Activated CD4-positive, alpha-beta T cell treated with anti-CD3 and anti-CD28 coated beads for 4 hours (primary cell): ENCODE measurements around the gene PLEKHM2.
"Not testable (repeated sequence)": the region's sequence is repeated elsewhere in the genome, so short reads cannot be mapped to it uniquely, and the experiment has no call there.

ENCODE experiments used
- DNase-seq, 2 donors: peaks; one replicate each; pipeline ENCODE4 v3.0.0-alpha.2; 2020

Gene PLEKHM2

DNA sequence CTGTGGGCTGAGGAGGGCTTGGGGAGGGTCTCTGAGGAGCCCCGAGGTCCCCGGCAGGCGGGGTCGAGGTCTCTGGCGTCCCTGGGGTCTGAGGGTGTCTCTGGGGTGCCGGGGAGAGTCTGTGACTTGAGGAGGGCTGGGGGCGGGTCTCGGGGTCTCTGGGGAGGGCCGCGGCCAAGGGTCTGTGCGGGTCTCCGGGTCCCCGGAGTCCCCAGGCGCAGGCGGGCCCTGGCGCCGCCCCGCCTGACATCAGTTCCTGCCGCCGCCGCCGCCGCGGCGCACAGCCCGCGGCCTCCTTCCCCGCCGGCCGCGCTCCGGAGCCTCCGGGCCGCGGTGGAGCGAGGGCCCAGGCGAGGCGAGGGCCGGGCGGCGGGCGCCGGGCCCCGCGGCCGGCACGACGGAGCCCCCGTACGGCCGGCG, at the start of gene PLEKHM2:
PLEKHM2 (plus strand) TSS at position 279 of the 420 bp plus-strand sequence. CDS start 239 bp downstream, outside the sequence.
- peak; percentile 33 to 39 for DNase-seq

GRCh38 chr1:15636436-15636835, 47.7 kb upstream of the PLEKHM2 start:
- DNase-seq, result no peak

- no peak for DNase-seq
Observed at GRCh38 chr1:15637826-15638225, 46.3 kb upstream of the PLEKHM2 start.

- no peak for DNase-seq
Observed at GRCh38 chr1:15639262-15639661, 44.9 kb upstream of the PLEKHM2 start.

- no peak for DNase-seq
Observed at GRCh38 chr1:15639931-15640330, 44.2 kb upstream of the PLEKHM2 start.

DNA sequence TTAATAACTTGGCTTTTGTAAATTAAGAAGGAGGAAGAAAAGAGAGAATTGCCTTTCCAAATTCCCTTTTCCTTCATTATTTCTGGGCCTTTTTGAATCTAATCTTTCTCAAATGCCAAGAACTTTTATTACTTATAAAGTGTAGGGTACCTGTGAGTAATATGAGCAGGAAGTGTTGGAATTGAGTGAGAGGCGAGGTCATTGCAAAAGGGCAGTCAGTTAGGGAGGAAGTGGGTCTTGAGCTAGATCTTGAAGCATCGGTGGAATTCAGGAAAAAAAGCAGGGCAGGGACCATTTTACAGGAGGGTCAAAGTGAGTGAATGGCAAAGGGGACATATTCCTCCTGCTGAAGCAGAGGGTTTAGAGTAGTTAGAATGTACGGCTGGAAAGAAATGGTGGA, 43.5 kb upstream of the PLEKHM2 start:
- DNase-seq, result no peak

DNA sequence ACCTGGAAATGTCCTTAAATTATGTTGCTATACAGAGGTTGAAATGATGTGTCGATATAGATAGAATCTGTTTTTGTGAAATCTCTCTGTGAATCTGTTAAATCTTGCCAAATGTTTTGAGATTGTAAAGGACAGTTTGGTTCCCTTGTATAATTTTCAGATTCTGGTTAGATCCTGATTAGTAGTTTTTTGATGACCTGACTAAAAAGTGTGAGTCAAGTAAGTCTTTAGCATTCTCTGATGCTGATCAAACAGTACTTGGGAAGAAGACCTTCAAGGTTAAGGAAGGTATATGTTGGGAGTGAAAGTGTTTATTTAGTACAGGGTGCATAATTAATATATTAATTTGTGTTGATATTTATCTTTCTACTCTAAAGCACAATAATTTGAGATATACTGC, 34.2 kb upstream of the PLEKHM2 start:
- DNase-seq, result no peak

GRCh38 chr1:15650433-15650832, 33.7 kb upstream of the PLEKHM2 start:
- DNase-seq, result no peak

DNA sequence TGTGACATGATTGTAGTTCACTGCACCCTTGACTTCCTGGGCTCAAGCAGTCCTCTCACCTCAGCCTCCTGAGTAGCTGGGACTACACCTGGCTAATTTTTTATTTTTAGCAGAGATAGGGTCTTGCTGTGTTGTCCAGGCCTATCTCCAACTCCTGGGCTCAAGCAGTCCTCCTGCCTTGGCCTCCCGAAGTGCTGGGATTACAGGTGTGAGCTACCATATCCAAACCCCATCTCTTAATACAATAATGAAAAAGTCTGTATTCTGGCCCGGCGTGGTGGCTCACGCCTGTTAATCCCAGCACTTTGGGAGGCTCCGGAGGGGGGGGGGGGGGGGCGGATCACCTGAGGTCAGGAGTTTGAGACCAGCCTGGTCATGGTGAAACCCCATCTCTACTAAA, 32.0 kb upstream of the PLEKHM2 start:
- not testable (repeated sequence) for DNase-seq

GRCh38 chr1:15654091-15654690, 29.9 kb upstream of the PLEKHM2 start:
- DNase-seq, result no peak

GRCh38 chr1:15656464-15656863, 27.7 kb upstream of the PLEKHM2 start:
- DNase-seq, result no peak

DNA sequence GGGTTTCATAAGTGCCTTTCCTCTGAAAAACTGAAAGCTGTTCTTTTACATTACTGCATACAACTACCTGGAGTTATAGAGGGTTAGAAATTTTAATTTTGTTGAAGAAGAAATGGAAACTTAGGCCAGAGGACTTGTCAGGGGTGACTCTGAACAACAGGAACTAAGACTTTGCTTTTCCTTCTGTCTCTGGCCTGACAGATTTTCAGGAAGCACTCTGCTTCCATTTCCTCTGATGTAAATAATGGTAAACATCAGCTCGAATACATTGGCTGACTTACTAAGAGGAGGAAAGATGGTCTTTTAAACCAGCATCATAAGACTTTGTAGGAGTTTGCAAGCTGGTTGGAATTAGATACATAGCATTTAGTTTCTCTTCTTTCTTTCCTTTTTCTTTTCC, 27.1 kb upstream of the PLEKHM2 start:
- no peak for DNase-seq

GRCh38 chr1:15660151-15660550, 24.0 kb upstream of the PLEKHM2 start:
- no peak for DNase-seq

GRCh38 chr1:15662477-15662876, 21.6 kb upstream of the PLEKHM2 start:
- DNase-seq, result no peak

DNA sequence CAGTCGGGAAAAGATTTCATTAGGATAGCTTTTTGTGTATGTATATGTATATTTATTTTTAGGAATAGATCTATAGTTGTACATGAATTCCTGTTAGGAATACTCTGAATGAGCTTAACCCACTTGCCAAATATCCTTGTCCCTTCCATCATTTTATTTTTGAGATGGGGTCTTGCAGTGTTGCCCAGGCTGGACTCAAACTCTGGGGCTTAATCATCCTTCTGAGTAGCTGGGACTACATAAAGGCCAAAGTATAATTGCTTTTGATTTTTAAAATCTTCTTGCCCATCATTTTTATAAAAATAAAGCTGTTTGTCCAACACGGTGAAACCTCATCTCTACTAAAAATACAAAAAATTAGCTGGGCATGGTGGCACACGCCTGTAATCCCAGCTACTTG, 20.2 kb upstream of the PLEKHM2 start:
- DNase-seq, result no peak

GRCh38 chr1:15667362-15667761, 16.8 kb upstream of the PLEKHM2 start:
- no peak for DNase-seq

- DNase-seq, result no peak
Observed at GRCh38 chr1:15668089-15668754, 15.9 kb upstream of the PLEKHM2 start.

GRCh38 chr1:15669074-15669473, 15.0 kb upstream of the PLEKHM2 start:
- no peak for DNase-seq

DNA sequence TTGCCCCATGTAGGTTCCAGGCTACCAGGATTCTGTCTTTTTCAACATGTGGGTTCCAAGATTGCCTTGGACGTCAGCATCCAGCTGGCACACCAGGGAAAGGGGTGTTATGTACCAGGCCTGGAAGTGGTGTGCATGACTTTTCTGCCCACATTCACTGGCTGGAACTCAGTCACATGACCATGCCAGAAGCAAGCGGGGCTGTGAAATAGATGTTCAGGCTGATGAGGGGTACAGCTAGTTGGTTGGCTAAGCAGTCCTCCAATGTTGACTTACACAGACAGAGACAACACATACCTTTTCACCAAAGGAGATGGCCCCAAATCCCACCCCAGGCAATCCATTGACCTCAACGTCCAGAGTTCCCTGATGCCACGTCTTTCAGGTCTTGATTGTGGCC, 14.3 kb upstream of the PLEKHM2 start:
- no peak for DNase-seq

DNA sequence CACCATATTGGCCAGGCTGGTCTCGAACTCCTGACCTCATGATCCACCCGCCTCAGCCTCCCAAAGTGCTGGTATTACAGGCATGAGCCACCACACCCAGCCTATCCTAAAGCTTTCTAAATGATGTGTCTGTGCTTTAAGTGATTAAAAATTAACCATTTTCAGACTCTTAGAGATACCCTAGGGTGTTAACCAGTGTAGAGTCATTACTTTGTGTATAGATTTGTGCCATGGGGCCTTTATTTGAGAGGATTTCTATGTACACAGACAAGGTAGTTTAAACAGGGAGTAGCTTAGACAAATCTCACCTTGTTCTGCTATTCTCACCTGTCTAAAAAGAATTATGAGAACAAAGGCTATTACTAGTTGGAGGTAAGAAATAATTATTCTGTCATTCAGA, 12.7 kb upstream of the PLEKHM2 start:
- no peak for DNase-seq

DNA sequence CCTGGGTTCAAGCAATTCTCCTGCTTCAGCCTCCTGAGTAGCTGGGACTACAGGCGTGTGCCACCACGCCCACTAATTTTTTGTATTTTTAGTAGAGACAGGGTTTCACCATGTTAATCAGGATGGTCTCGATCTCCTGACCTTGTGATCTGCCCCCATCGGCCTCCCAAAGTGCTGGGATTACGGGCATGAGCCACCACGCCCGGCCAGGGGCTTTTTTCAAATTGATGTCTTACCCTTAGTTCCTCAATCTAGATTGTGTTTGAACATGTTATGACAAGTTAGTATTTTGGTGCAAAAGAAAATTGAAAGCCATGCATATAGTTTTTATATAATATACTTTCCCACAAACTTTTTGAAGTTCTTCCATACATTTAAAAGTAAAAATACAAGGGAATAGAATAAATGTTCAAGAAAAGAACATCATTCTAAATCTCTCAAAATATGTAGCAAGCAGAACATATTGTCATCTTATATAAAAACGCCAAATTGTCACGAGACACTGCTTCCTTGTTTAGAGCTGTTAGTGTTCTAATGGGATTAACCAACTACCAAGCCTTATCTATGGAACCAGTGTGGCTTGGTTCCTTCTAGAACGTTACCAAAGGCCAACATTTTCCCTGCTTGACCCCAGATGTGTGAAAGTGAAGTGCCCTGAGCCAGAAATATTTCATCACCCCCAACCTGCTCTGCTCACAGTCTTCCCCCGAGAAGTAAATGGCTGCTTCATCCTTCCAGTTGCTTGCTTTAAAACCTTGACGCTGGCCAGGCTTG, 9.5 kb upstream of the PLEKHM2 start:
- no peak for DNase-seq

DNA sequence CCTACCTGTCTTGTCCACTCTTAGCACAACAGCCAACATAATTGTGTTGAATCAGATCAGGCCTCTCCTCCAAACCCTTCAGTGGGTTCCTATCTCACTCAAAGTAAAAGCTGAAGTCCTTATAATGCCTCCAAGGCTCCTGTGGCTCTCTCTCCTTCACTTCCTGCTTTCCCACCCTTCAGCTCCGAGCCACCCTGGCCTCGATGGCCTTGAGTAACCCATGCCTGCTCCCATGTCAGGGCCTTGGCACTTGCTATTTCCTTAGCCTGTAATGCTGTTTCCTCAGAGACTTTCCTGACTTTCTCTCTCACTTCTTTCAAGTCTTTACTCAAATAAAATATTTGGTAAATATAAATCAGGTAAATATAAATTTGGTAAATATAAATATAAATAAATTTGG, 8.1 kb upstream of the PLEKHM2 start:
- no peak for DNase-seq

DNA sequence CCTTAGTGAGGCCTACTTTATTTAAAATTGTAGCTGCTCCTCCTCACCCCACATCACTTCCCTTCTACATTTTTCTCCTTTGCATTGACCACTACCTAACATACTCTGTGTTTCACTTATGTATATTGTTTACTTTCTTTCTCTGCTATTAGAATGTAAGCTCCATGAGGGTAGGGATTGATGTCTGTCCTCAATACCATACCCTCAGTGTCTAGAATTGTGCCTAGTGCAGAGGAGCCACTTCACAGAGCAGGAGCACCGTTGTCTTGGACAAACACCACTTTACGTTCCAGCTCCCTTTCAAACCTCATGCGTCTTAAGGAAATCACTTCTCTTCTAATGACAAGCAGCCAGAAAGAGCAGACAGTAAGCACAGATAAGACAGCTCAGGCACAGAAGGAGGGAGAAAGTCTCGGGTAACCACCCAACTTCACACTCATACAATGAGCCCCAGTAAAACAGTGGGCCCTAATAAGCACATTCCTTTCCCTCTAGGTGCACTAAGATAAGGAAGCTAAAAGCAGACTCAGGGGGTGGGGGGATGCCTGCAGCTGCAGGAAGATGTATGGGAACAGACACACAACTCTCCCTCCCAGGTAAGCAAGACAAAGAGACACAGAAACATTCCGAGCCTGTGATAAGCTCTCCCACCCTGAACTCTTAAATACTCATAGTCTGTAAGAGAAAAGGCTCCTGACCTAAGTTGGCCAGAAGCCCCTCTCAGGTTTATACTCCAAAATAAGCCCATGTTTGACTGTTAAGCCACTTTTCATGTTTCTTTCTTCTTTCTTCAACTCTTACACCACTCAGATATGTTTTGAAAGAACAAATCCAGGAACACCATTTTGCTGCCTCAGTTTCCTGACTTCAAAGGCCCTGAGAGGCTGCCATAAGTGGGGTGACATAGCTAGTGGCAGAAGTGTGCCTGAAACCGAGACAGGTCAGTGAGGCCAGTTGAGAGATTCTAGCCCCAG, 7.1 kb upstream of the PLEKHM2 start:
- DNase-seq, result no peak
